Natural killer cell (primary cell): ENCODE results near the gene UNC79. TPM values are rescaled to one million over a fixed set of nuclear protein-coding genes. Genes with fewer than 3 reads are reported as not detected.

Experiments
- ATAC-seq, 3 donors: fragments of 150-1000 bp in 2 of 3; fragments of 200-7000 bp in 1 of 3; cut with Tn5 transposase; 1 replicate in 1 of 3; 2 replicates in 2 of 3; pipeline ENCODE4 v1.10.0; 2021; ENCODE audit warnings: mild to moderate bottlenecking in 2 of 3, moderate library complexity in 2 of 3
- DNase-seq, 2 donors: peaks; one replicate each; pipeline versions ENCODE4 v3.0.0 to v3.0.0-alpha.2; 2013 to 2021; ENCODE audit warnings: mixed read lengths in 1 of 2
- H3K27ac ChIP-seq: one replicate; pipeline ENCODE4 v1.5.1; 2013; ENCODE audit warnings: mild to moderate bottlenecking, low read length
- H3K27me3 ChIP-seq: one replicate; pipeline ENCODE4 v1.6.1; 2013; ENCODE audit warnings: low read length; ENCODE audit not compliant: control insufficient read depth, insufficient read depth
- H3K36me3 ChIP-seq: one replicate; pipeline ENCODE4 v1.6.1; 2013; ENCODE audit warnings: low read length; ENCODE audit not compliant: control insufficient read depth, insufficient read depth
- H3K4me1 ChIP-seq: one replicate; pipeline ENCODE4 v1.6.1; 2013; ENCODE audit warnings: low read length; ENCODE audit not compliant: control insufficient read depth, insufficient read depth
- H3K4me3 ChIP-seq: one replicate; pipeline ENCODE4 v1.5.1; 2013; ENCODE audit warnings: low read length
- H3K9me3 ChIP-seq: one replicate; pipeline ENCODE4 v1.6.1; 2013; ENCODE audit warnings: low read length; ENCODE audit not compliant: control insufficient read depth, insufficient read depth
- H3K27ac Mint-ChIP-seq, 2 donors: one replicate each; pipeline ENCODE4 v1.8.0; 2022; ENCODE audit warnings: mild to moderate bottlenecking in 2 of 2, mixed read lengths in 2 of 2, moderate library complexity in 1 of 2
- H3K27me3 Mint-ChIP-seq, 2 donors: one replicate each; pipeline ENCODE4 v1.8.0; 2022; ENCODE audit warnings: low read depth in 2 of 2, mixed read lengths in 2 of 2
- H3K36me3 Mint-ChIP-seq: one replicate; pipeline ENCODE4 v1.8.0; 2022; ENCODE audit warnings: mixed read lengths
- H3K4me1 Mint-ChIP-seq, 2 donors: one replicate each; pipeline ENCODE4 v1.8.0; 2022; ENCODE audit warnings: mixed read lengths in 2 of 2
- H3K4me3 Mint-ChIP-seq: one replicate; pipeline ENCODE4 v1.8.0; 2022; ENCODE audit warnings: mild to moderate bottlenecking, moderate library complexity, mixed read lengths
- H3K9me3 Mint-ChIP-seq, 2 donors: one replicate each; pipeline ENCODE4 v1.8.0; 2022; ENCODE audit warnings: mixed read lengths in 2 of 2
- WGBS: methylation state at CpG from one replicate; pipeline ENCODE4 v1.1.7; 2013; ENCODE audit warnings: missing lambda C conversion rate; ENCODE audit not compliant: insufficient coverage; 5-methylcytosine and 5-hydroxymethylcytosine counted together
- intact Hi-C: fragments of 100-400 bp; cut with micrococcal nuclease; formaldehyde crosslinking; loops from one replicate; pipeline ENCODE4 v1.14.2; 2022
- total RNA-seq, 4 donors: library from RNA; stranded (reverse); fragments of 120-200 nt in 1 of 4; gene quantifications; one replicate each; pipeline versions ENCODE4 v1.2.3 to v1.2.4, GENCODE V29; 2013 to 2022
- TF ChIP-seq, protein P1 (sequence below): fragments of 200-600 bp; IDR thresholded peaks from one replicate; pipeline ENCODE4 v1.8.0; 2022; ENCODE audit warnings: antibody characterized with exemption

UNC79 gene
- total RNA-seq, 3 donors from 2014 or later (not counting 1 experiment from before 2014, with no cell fraction given), result 0.05 TPM; not detected in 1

DNA sequence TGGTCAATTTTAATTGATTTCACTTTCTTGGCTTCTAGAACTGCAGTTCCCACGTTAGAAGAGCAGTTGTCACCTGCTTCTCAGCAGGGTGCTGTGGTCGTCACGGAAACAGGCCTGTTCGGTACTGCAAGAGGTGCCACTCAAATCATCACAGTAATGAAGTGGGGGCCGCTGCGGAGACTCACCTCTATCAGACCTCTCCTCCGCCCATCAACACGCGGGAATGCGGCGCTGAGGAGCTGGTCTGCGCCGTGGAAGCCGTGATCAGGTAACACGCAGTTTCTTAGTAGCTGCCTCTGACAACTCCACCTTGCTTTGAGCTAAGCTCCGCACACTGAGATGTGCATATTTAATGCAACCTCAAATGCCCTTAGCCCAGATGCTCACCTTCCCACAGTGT lies 107.2 kb downstream of the UNC79 start:
- H3K4me3 Mint-ChIP-seq, result no peak overlapping the region
- ATAC-seq (no peak), DNase-seq (no peak)
- H3K36me3 ChIP-seq, result no peaks in the 10 kb centered on the region
- no peak overlapping the region for H3K27ac ChIP-seq
- TF ChIP-seq, protein P1, sequence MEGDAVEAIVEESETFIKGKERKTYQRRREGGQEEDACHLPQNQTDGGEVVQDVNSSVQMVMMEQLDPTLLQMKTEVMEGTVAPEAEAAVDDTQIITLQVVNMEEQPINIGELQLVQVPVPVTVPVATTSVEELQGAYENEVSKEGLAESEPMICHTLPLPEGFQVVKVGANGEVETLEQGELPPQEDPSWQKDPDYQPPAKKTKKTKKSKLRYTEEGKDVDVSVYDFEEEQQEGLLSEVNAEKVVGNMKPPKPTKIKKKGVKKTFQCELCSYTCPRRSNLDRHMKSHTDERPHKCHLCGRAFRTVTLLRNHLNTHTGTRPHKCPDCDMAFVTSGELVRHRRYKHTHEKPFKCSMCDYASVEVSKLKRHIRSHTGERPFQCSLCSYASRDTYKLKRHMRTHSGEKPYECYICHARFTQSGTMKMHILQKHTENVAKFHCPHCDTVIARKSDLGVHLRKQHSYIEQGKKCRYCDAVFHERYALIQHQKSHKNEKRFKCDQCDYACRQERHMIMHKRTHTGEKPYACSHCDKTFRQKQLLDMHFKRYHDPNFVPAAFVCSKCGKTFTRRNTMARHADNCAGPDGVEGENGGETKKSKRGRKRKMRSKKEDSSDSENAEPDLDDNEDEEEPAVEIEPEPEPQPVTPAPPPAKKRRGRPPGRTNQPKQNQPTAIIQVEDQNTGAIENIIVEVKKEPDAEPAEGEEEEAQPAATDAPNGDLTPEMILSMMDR, result no peak
- 86% methylated on average over 16 of the region's 16 CpGs for WGBS
- no peak overlapping the region for H3K27ac Mint-ChIP-seq
- no peaks in the 10 kb centered on the region for H3K9me3 Mint-ChIP-seq
- no peaks in the 10 kb centered on the region for H3K36me3 Mint-ChIP-seq
- no peaks in the 10 kb centered on the region for H3K9me3 ChIP-seq
- H3K27me3 ChIP-seq, result no peaks in the 10 kb centered on the region
- no peaks in the 10 kb centered on the region for H3K4me1 Mint-ChIP-seq
- no peak overlapping the region for H3K4me3 ChIP-seq
- H3K4me1 ChIP-seq, result peaks cover 4% of the 10 kb centered on the region
- intact Hi-C loops, result no loop called here
- H3K27me3 Mint-ChIP-seq, result peaks cover 8 to 33% of the 10 kb centered on the region in 2 donors

DNA sequence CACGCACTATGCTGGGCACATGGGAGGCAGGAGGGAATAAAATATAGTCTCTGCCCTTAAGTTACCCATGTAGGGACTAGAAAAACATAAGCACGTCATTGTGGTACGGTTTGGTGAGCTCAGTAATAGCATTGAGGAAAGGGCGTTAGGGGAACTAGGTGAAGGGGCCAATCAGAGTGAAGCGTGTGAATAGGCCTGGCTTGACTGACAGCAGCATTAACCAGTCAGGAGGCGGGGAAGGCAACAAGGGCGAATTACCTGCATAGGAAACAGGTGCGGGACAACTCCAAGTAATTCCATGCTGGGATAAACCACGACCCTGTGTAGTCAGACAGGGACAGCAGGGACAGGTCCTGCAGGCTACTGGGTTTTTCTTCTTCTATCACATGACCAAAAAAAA lies 107.7 kb downstream of the UNC79 start:
- Histone ChIP-seq H3K36me3 (no peaks in the 10 kb centered on the region), H3K27ac (no peak overlapping the region), H3K4me1 (peaks cover 2% of the 10 kb centered on the region), H3K4me3 (no peak overlapping the region), H3K27me3 (no peaks in the 10 kb centered on the region), H3K9me3 (no peaks in the 10 kb centered on the region)
- Mint-ChIP-seq H3K36me3 (no peaks in the 10 kb centered on the region), H3K4me1 (no peaks in the 10 kb centered on the region), H3K4me3 (no peak overlapping the region), H3K27ac (no peak overlapping the region), H3K9me3 (no peaks in the 10 kb centered on the region), H3K27me3 (peaks cover 8 to 32% of the 10 kb centered on the region in 2 donors)
- intact Hi-C loops, result no loop called here
- DNase-seq (no peak), ATAC-seq (no peak)
- TF ChIP-seq, protein P1, result no peak
- 90% methylated on average over 9 of the region's 9 CpGs for WGBS

DNA sequence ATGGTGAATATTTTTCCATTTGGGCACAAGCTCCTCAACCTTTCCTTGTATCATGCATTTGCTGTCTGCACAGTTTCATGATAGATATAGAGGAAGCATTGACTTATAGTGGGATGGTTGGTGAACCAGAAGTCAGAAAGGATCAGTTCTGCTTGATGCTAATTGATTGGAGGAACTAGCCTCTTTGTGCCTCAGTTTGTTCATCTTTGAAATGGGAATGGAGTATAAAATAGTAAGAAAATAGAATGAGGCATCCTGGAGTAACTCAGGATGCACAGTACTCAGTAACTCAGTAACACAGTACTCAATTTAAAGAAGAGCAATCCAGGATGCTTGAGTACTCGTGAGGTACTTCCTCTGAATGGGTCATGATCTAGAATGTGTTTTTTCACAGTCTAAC lies 109.5 kb downstream of the UNC79 start:
- TF ChIP-seq, protein P1, result no peak
- no peak overlapping the region for H3K27ac Mint-ChIP-seq
- no peaks in the 10 kb centered on the region for H3K36me3 Mint-ChIP-seq
- intact Hi-C loops, result no loop called here
- DNase-seq (no peak), ATAC-seq (no peak)
- H3K4me1 ChIP-seq, result no peaks in the 10 kb centered on the region
- H3K9me3 Mint-ChIP-seq, result no peaks in the 10 kb centered on the region
- no peaks in the 10 kb centered on the region for H3K4me1 Mint-ChIP-seq
- peaks cover 13 to 38% of the 10 kb centered on the region in 2 donors for H3K27me3 Mint-ChIP-seq
- no peak overlapping the region for H3K4me3 ChIP-seq
- H3K4me3 Mint-ChIP-seq, result no peak overlapping the region
- H3K36me3 ChIP-seq, result no peaks in the 10 kb centered on the region
- H3K27ac ChIP-seq, result no peak overlapping the region
- H3K27me3 ChIP-seq, result peaks cover 2% of the 10 kb centered on the region
- H3K9me3 ChIP-seq, result no peaks in the 10 kb centered on the region
- 77% methylated on average over 1 of the region's 1 CpG for WGBS

DNA sequence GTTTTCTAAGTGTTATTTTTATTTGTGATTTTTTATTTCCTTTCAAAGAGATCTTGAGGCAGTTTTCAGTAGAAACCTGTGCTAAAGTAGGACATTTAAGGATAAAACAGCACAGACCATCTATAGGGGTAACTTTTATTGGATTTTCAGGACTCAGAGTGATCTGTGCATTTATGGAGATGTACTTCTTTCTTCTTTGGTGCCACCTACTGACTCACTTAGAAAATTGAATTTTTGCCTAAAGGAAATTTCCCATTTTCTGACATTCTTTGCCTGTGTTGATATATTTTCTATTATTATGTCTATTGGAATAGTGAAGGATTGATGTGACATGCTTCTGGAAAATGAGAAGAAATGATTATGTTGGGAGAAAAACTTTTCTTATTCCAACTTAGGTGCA lies 113.0 kb downstream of the UNC79 start:
- H3K36me3 Mint-ChIP-seq, result no peaks in the 10 kb centered on the region
- ATAC-seq, result no peak
- TF ChIP-seq, protein P1, result no peak
- no peak overlapping the region for H3K27ac Mint-ChIP-seq
- H3K36me3 ChIP-seq, result no peaks in the 10 kb centered on the region
- H3K4me1 ChIP-seq, result no peaks in the 10 kb centered on the region
- H3K27me3 ChIP-seq, result peaks cover 2% of the 10 kb centered on the region
- no peak overlapping the region for H3K4me3 Mint-ChIP-seq
- no peak for DNase-seq
- no peaks in the 10 kb centered on the region for H3K9me3 ChIP-seq
- H3K4me1 Mint-ChIP-seq, result no peaks in the 10 kb centered on the region
- H3K27me3 Mint-ChIP-seq, result peaks cover 10 to 30% of the 10 kb centered on the region in 2 donors
- H3K27ac ChIP-seq, result no peak overlapping the region
- H3K4me3 ChIP-seq, result no peak overlapping the region
- intact Hi-C loops, result no loop called here
- no peaks in the 10 kb centered on the region for H3K9me3 Mint-ChIP-seq
